PFSK-1 (cell line): ENCODE measurements around the gene PARD3B.

Source experiments
- FOXP2 ChIP-seq: optimal IDR thresholded peaks from 2 replicates; pipeline ENCODE3; 2011; ENCODE audit warnings: borderline replicate concordance, control low read depth, inconsistent platforms; ENCODE audit not compliant: insufficient read depth; ENCODE audit errors: extremely low read length, extremely low read depth
- POLR2AphosphoS5 ChIP-seq: IDR thresholded peaks from 2 replicates; pipeline ENCODE4 v1.6.1; 2012; ENCODE audit warnings: low read depth, mild to moderate bottlenecking, control low read depth, low read length, moderate library complexity
- REST ChIP-seq, 2 experiments: IDR thresholded peaks; 2 replicates each; pipeline versions ENCODE4 v1.6.1 to v1.8.0; 2011 to 2012; ENCODE audit warnings: low read depth in 2 of 2, low read length in 2 of 2, control low read depth in 1 of 2, inconsistent platforms in 1 of 2, mild to moderate bottlenecking in 1 of 2, moderate library complexity in 1 of 2; ENCODE audit not compliant: insufficient read depth in 1 of 2
- SIN3A ChIP-seq: IDR thresholded peaks from 2 replicates; pipeline ENCODE4 v1.6.1; 2012; ENCODE audit warnings: mild to moderate bottlenecking, low read length, moderate library complexity, borderline replicate concordance; ENCODE audit not compliant: insufficient read depth
- TAF1 ChIP-seq: IDR thresholded peaks from 2 replicates; pipeline ENCODE4 v1.6.1; 2012; ENCODE audit warnings: low read length, control low read depth, borderline replicate concordance; ENCODE audit not compliant: insufficient read depth

The PARD3B gene

DNA sequence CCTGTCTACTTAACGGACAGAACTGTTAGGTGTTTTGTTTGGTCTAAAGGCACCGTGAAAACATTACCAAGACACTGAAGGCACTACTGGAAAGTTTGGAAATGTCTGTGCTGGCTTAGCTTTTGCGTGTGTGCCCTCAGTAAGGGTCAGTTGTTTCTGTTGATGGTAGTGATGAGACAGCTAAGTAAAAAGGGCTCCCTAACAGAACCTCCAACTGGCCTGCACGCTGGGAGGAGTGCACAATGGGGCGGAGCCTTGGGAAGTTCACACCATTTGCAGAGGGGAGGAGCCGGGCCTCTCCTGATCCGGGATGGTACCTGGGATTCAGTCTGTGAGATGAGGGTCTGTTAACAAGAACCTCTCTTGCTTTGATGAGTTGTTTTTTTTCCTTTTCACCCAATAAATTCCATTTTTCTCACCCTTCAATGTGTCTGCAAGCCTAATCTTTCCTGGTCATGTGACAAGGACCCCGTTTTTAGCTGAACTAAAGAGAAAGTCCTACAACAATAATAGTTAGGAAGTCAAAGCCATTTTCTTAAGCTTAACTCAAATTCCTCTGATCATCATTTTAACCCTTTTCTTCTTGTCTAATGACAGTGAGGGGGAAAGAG is 368.7 kb downstream of the PARD3B start:
- TF ChIP-seq SIN3A (no peak), POLR2AphosphoS5 (no peak), TAF1 (no peak), FOXP2 (no peak), REST (IDR thresholded peaks at IDR 0.05; ENCODE audit: insufficient read depth in 1 of 2, low read depth in 2 of 2, low read length in 2 of 2) (no peak)

GRCh38 chr2:204914708-204915107 is 369.4 kb downstream of the PARD3B start:
- TF ChIP-seq TAF1 = no peak
- no peak for TF ChIP-seq POLR2AphosphoS5
- no peak for TF ChIP-seq SIN3A
- TF ChIP-seq REST (IDR thresholded peaks at IDR 0.05; ENCODE audit: insufficient read depth in 1 of 2, low read depth in 2 of 2, low read length in 2 of 2) = no peak
- TF ChIP-seq FOXP2 = no peak

GRCh38 chr2:204917089-204917701 is 371.9 kb downstream of the PARD3B start:
- no peak for TF ChIP-seq FOXP2
- no peak for TF ChIP-seq REST (IDR thresholded peaks at IDR 0.05; ENCODE audit: insufficient read depth in 1 of 2, low read depth in 2 of 2, low read length in 2 of 2)
- no peak for TF ChIP-seq POLR2AphosphoS5
- TF ChIP-seq SIN3A = no peak
- no peak for TF ChIP-seq TAF1

- TF ChIP-seq REST (IDR thresholded peaks at IDR 0.05; ENCODE audit: insufficient read depth in 1 of 2, low read depth in 2 of 2, low read length in 2 of 2) (no peak), SIN3A (no peak), TAF1 (no peak), FOXP2 (no peak), POLR2AphosphoS5 (no peak)
Observed at GRCh38 chr2:204920776-204921175, 375.5 kb downstream of the PARD3B start.
